HG02588 (cell line): Measurements from ENCODE around the gene HNRNPA2B1.
"Not testable (repeated sequence)": the region's sequence is repeated elsewhere in the genome, so short reads cannot be mapped to it uniquely, and the experiment has no call there.

Source experiments
- ATAC-seq: cut with Tn5 transposase; IDR thresholded peaks from one replicate; pipeline ENCODE4 v1.9.1; 2021; ENCODE audit warnings: mild to moderate bottlenecking, moderate library complexity; ENCODE audit not compliant: unreplicated experiment

Gene HNRNPA2B1

GRCh38 chr7:26185844-26186180, 14.7 kb downstream of the HNRNPA2B1 start:
- no peak for ATAC-seq

- no peak for ATAC-seq
Observed at GRCh38 chr7:26185131-26185843, 15.3 kb downstream of the HNRNPA2B1 start.

GRCh38 chr7:26184281-26185101, 16.1 kb downstream of the HNRNPA2B1 start:
- not testable (repeated sequence) for ATAC-seq

- no peak for ATAC-seq
Observed at GRCh38 chr7:26183545-26184280, 16.8 kb downstream of the HNRNPA2B1 start.

GRCh38 chr7:26182706-26183105, 17.8 kb downstream of the HNRNPA2B1 start:
- no peak for ATAC-seq

GRCh38 chr7:26182283-26182682, 18.3 kb downstream of the HNRNPA2B1 start:
- ATAC-seq, result no peak

- ATAC-seq, result no peak
Observed at GRCh38 chr7:26181474-26182227, 18.9 kb downstream of the HNRNPA2B1 start.

- no peak for ATAC-seq
Observed at GRCh38 chr7:26180792-26181198, 19.8 kb downstream of the HNRNPA2B1 start.

- ATAC-seq, result no peak
Observed at GRCh38 chr7:26179826-26180497, 20.6 kb downstream of the HNRNPA2B1 start.

- no peak for ATAC-seq
Observed at GRCh38 chr7:26179422-26179821, 21.1 kb downstream of the HNRNPA2B1 start.

GRCh38 chr7:26178272-26178960, 22.1 kb downstream of the HNRNPA2B1 start:
- ATAC-seq, result no peak

- not testable (repeated sequence) for ATAC-seq
Observed at GRCh38 chr7:26177269-26177668, 23.3 kb downstream of the HNRNPA2B1 start.

- not testable (repeated sequence) for ATAC-seq
Observed at GRCh38 chr7:26176696-26177095, 23.9 kb downstream of the HNRNPA2B1 start.

- not testable (repeated sequence) for ATAC-seq
Observed at GRCh38 chr7:26175903-26176302, 24.6 kb downstream of the HNRNPA2B1 start.

GRCh38 chr7:26172048-26172447, 28.5 kb downstream of the HNRNPA2B1 start:
- no peak for ATAC-seq

GRCh38 chr7:26171601-26172000, 28.9 kb downstream of the HNRNPA2B1 start:
- ATAC-seq, result no peak

- ATAC-seq, result no peak
Observed at GRCh38 chr7:26170663-26171062, 29.9 kb downstream of the HNRNPA2B1 start.

GRCh38 chr7:26169271-26169670, 31.3 kb downstream of the HNRNPA2B1 start:
- ATAC-seq, result no peak

- no peak for ATAC-seq
Observed at GRCh38 chr7:26168458-26169023, 32.0 kb downstream of the HNRNPA2B1 start.
